ENCODE data around the gene ADISSP. TPM values are rescaled to one million over a fixed set of nuclear protein-coding genes. Genes with fewer than 3 reads are reported as not detected.

Gene ADISSP
- total RNA-seq, 1 experiment from 2014 or later: 99.4 TPM

- Histone ChIP-seq H3K27me3 (ENCODE audit: insufficient read depth, low read length) (no peaks in the 10 kb centered on the region), H4K20me1 (ENCODE audit: insufficient read depth) (no peaks in the 10 kb centered on the region), H3K36me3 (ENCODE audit: control insufficient read depth in 1 of 2, insufficient read depth in 2 of 2, low read length in 2 of 2) (no peaks in the 10 kb centered on the region), H3K4me1 (ENCODE audit: control insufficient read depth in 1 of 2, insufficient read depth in 2 of 2, low read length in 2 of 2) (peaks cover 65 to 82% of the 10 kb centered on the region in 2 experiments), H3K4me2 (ENCODE audit: low read length) (peak overlapping the region; percentile 82), H2AFZ (ENCODE audit: low read depth, low read length, poor library complexity, severe bottlenecking) (no peak overlapping the region), H3K79me2 (ENCODE audit: insufficient read depth, low read length) (peaks cover 7% of the 10 kb centered on the region), H3K9ac (ENCODE audit: low read length) (peak overlapping the region; percentile 76), H3K9me3 (ENCODE audit: control insufficient read depth in 1 of 2, insufficient read depth in 1 of 2, low read depth in 1 of 2, low read length in 2 of 2) (no peaks in the 10 kb centered on the region), H3K9me2 (ENCODE audit: insufficient read depth) (no peaks in the 10 kb centered on the region), H3K27ac (ENCODE audit: low read depth, low read length) (peak overlapping the region; percentile 99), H3K4me3 (replicated peaks in 1 of 2; ENCODE audit: low read depth in 1 of 2, low read length in 2 of 2) (peak overlapping the region; percentile 27 to 53)
- peak; percentile 92; the same call in 1 of the 2 replicates for TF ChIP-seq POLR2AphosphoS5 (IDR thresholded peaks at IDR 0.05; ENCODE audit: low read depth, low read length)
- TF ChIP-seq YY1 (IDR thresholded peaks at IDR 0.05; ENCODE audit: extremely low read depth, insufficient replicate concordance, low read depth, low read length): peak; percentile 68
- TF ChIP-seq CBX3 (IDR thresholded peaks at IDR 0.05; ENCODE audit: low read depth): no peak
- peak; percentile 96 for TF ChIP-seq TCF7L2 (IDR thresholded peaks at IDR 0.05; ENCODE audit: borderline replicate concordance, extremely low read depth, insufficient read depth, insufficient read length)
- no peak for TF ChIP-seq CTCF (IDR thresholded peaks at IDR 0.05 in 2 of 3, conservative IDR thresholded peaks at IDR 0.05 in 1 of 3; ENCODE audit: borderline replicate concordance in 1 of 3, insufficient read depth in 1 of 3, low read depth in 2 of 3, low read length in 2 of 3)
- TF ChIP-seq, protein P1, sequence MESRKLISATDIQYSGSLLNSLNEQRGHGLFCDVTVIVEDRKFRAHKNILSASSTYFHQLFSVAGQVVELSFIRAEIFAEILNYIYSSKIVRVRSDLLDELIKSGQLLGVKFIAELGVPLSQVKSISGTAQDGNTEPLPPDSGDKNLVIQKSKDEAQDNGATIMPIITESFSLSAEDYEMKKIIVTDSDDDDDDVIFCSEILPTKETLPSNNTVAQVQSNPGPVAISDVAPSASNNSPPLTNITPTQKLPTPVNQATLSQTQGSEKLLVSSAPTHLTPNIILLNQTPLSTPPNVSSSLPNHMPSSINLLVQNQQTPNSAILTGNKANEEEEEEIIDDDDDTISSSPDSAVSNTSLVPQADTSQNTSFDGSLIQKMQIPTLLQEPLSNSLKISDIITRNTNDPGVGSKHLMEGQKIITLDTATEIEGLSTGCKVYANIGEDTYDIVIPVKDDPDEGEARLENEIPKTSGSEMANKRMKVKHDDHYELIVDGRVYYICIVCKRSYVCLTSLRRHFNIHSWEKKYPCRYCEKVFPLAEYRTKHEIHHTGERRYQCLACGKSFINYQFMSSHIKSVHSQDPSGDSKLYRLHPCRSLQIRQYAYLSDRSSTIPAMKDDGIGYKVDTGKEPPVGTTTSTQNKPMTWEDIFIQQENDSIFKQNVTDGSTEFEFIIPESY (IDR thresholded peaks at IDR 0.05; ENCODE audit: extremely low read depth, insufficient replicate concordance, low read length): peak; percentile 68
- no peak for TF ChIP-seq ELF1 (IDR thresholded peaks at IDR 0.05; ENCODE audit: borderline replicate concordance, low read depth)
- no peak for TF ChIP-seq CEBPB (IDR thresholded peaks at IDR 0.05; ENCODE audit: low read depth)
- ATAC-seq (peak; percentile 66), DNase-seq (ENCODE audit: low read depth, low spot score) (peak; percentile 93)
- intact Hi-C loops (cut with micrococcal nuclease): no loop called here
- POLR2A ChIA-PET: interaction anchor here (1.0 to 3.3 kb wide), 2 partner anchors 11 to 16 kb away, joined by 4 to 14 read pairs; partner anchors contain the start of gene CDC25B
- CTCF ChIA-PET: interaction anchor here (2.7 kb wide), 1 partner anchor 9 kb away, joined by 16 read pairs; the partner anchor contains the start of gene AP5S1
- RAD21 ChIA-PET (ENCODE audit: low non-redundant PET in 1 of 2, low total read pairs in 2 of 2, uncharacterized antibody in 2 of 2, unreplicated experiment in 2 of 2): interaction anchor here in 1 of 2 experiments (0.6 kb wide), 1 partner anchor 15 kb away, joined by 3 read pairs; the partner anchor contains the start of gene CDC25B
- BruUV-seq (replicated peaks): no TSS peak
These were observed 44.1 kb upstream of the ADISSP start for GRCh38 chr20:3811467-3812258.

Measured in HCT116 (cell line).